DND-41 (cell line): Measurements from ENCODE around the gene FAM228B.

Experiments used
- EZH2 ChIP-seq: IDR thresholded peaks from 3 replicates; pipeline ENCODE4 v1.6.1; 2012; ENCODE audit warnings: borderline replicate concordance, low read depth, mild to moderate bottlenecking, moderate library complexity, low read length, inconsistent platforms; ENCODE audit not compliant: severe bottlenecking
- TF ChIP-seq, protein P1 (sequence below): IDR thresholded peaks from 2 replicates; pipeline ENCODE4 v1.5.1; 2012; ENCODE audit warnings: borderline replicate concordance, low read length, moderate library complexity, mild to moderate bottlenecking; ENCODE audit not compliant: poor library complexity, severe bottlenecking; ENCODE audit errors: extremely low read depth

DNA sequence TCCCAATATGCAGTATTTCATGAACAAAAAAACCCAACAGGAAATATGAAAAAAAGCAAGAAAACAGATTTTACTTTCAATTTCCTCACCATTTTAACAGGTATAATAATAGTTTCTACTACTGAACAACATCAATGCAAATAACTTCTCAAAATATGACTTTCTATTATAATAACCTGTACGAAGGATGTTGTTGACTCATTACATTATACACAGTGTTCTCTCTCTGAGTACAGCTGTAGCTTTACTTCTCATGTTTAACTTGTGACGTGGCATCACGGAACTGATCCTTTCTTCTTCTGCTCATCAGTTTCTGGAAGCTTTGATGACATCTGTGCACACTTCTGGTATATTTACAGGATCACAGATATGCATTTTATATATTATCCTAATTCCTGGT lies 91.6 kb downstream of the FAM228B start:
- TF ChIP-seq, protein P1, sequence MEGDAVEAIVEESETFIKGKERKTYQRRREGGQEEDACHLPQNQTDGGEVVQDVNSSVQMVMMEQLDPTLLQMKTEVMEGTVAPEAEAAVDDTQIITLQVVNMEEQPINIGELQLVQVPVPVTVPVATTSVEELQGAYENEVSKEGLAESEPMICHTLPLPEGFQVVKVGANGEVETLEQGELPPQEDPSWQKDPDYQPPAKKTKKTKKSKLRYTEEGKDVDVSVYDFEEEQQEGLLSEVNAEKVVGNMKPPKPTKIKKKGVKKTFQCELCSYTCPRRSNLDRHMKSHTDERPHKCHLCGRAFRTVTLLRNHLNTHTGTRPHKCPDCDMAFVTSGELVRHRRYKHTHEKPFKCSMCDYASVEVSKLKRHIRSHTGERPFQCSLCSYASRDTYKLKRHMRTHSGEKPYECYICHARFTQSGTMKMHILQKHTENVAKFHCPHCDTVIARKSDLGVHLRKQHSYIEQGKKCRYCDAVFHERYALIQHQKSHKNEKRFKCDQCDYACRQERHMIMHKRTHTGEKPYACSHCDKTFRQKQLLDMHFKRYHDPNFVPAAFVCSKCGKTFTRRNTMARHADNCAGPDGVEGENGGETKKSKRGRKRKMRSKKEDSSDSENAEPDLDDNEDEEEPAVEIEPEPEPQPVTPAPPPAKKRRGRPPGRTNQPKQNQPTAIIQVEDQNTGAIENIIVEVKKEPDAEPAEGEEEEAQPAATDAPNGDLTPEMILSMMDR = no peak
- TF ChIP-seq EZH2 = no peak
